Measurements from ENCODE around the gene BST1.

BST1 gene

GRCh38 chr4:15776871-15777648 lies 74.2 kb downstream of the BST1 start:
- no peaks in the 10 kb centered on the region for H3K36me3 ChIP-seq (ENCODE audit: control insufficient read depth, low read depth, low read length)
- no peak overlapping the region for H3K9ac ChIP-seq (ENCODE audit: low read length)
- H3K4me1 ChIP-seq (ENCODE audit: control insufficient read depth, low read depth, low read length), result peaks cover 7% of the 10 kb centered on the region
- no peak overlapping the region for H3K27ac ChIP-seq (ENCODE audit: low read length)
- H3K9me3 ChIP-seq (ENCODE audit: control insufficient read depth, low read depth, low read length), result no peaks in the 10 kb centered on the region
- peaks cover 40% of the 10 kb centered on the region for H3K27me3 ChIP-seq (ENCODE audit: control insufficient read depth, insufficient read depth, low read length)
- no peak overlapping the region for H3K4me3 ChIP-seq (ENCODE audit: low read length)

DNA sequence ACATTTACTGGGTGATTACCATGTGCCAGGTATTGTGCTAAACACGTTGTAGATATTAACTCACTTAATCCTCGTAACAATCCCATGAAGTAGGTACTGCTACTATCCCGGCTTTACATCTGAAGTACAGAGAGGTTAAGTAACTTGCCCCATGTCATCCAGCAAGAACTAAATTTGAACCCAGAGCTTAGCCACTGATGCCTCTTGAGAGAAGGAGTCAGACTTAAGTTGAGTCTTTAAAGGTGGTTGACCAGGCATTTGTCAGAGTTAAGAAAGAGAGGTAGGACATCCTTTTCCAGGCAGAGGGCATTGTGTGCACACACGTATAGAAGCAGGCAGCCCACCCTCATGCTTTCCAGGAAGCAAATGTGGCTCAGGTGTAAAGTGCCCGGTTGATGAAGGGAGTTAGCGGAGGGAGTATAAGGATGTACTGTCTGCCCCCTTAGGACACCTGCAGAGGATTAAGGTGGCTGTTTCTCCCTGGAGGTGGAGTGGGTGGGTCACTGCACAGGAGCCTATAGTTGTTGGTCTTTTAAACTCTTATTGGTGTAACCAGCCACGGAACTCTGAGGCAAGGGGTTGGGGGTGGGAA lies 74.9 kb downstream of the BST1 start:
- H3K9ac ChIP-seq (ENCODE audit: low read length), result no peak overlapping the region
- no peaks in the 10 kb centered on the region for H3K9me3 ChIP-seq (ENCODE audit: control insufficient read depth, low read depth, low read length)
- peaks cover 40% of the 10 kb centered on the region for H3K27me3 ChIP-seq (ENCODE audit: control insufficient read depth, insufficient read depth, low read length)
- H3K4me3 ChIP-seq (ENCODE audit: low read length), result peak overlapping the region; percentile 73
- H3K27ac ChIP-seq (ENCODE audit: low read length), result no peak overlapping the region
- peaks cover 7% of the 10 kb centered on the region for H3K4me1 ChIP-seq (ENCODE audit: control insufficient read depth, low read depth, low read length)
- no peaks in the 10 kb centered on the region for H3K36me3 ChIP-seq (ENCODE audit: control insufficient read depth, low read depth, low read length)

- Histone ChIP-seq H3K27me3 (ENCODE audit: control insufficient read depth, insufficient read depth, low read length) (peaks cover 40% of the 10 kb centered on the region), H3K4me1 (ENCODE audit: control insufficient read depth, low read depth, low read length) (peaks cover 7% of the 10 kb centered on the region), H3K9me3 (ENCODE audit: control insufficient read depth, low read depth, low read length) (no peaks in the 10 kb centered on the region), H3K9ac (ENCODE audit: low read length) (no peak within 1 kb of the TSS), H3K27ac (ENCODE audit: low read length) (no peak within 1 kb of the TSS), H3K4me3 (ENCODE audit: low read length) (peak within 1 kb of the TSS; percentile 73), H3K36me3 (ENCODE audit: control insufficient read depth, low read depth, low read length) (no peaks in the 10 kb centered on the region)
These were observed 75.7 kb downstream of the BST1 start, which contains the start of gene CD38 for GRCh38 chr4:15778289-15779241. CD38 (plus strand) TSS chr4:15778328; CDS start chr4:15778415, 87 bp downstream.

GRCh38 chr4:15779306-15779705 lies 76.4 kb downstream of the BST1 start:
- no peaks in the 10 kb centered on the region for H3K9me3 ChIP-seq (ENCODE audit: control insufficient read depth, low read depth, low read length)
- H3K27ac ChIP-seq (ENCODE audit: low read length), result no peak overlapping the region
- peak overlapping the region; percentile 73 for H3K4me3 ChIP-seq (ENCODE audit: low read length)
- peaks cover 40% of the 10 kb centered on the region for H3K27me3 ChIP-seq (ENCODE audit: control insufficient read depth, insufficient read depth, low read length)
- H3K4me1 ChIP-seq (ENCODE audit: control insufficient read depth, low read depth, low read length), result peaks cover 7% of the 10 kb centered on the region
- H3K36me3 ChIP-seq (ENCODE audit: control insufficient read depth, low read depth, low read length), result no peaks in the 10 kb centered on the region
- no peak overlapping the region for H3K9ac ChIP-seq (ENCODE audit: low read length)

GRCh38 chr4:15779809-15780208 lies 76.9 kb downstream of the BST1 start:
- peaks cover 40% of the 10 kb centered on the region for H3K27me3 ChIP-seq (ENCODE audit: control insufficient read depth, insufficient read depth, low read length)
- H3K27ac ChIP-seq (ENCODE audit: low read length), result no peak overlapping the region
- H3K4me1 ChIP-seq (ENCODE audit: control insufficient read depth, low read depth, low read length), result peaks cover 7% of the 10 kb centered on the region
- no peaks in the 10 kb centered on the region for H3K36me3 ChIP-seq (ENCODE audit: control insufficient read depth, low read depth, low read length)
- peak overlapping the region; percentile 73 for H3K4me3 ChIP-seq (ENCODE audit: low read length)
- no peak overlapping the region for H3K9ac ChIP-seq (ENCODE audit: low read length)
- no peaks in the 10 kb centered on the region for H3K9me3 ChIP-seq (ENCODE audit: control insufficient read depth, low read depth, low read length)

DNA sequence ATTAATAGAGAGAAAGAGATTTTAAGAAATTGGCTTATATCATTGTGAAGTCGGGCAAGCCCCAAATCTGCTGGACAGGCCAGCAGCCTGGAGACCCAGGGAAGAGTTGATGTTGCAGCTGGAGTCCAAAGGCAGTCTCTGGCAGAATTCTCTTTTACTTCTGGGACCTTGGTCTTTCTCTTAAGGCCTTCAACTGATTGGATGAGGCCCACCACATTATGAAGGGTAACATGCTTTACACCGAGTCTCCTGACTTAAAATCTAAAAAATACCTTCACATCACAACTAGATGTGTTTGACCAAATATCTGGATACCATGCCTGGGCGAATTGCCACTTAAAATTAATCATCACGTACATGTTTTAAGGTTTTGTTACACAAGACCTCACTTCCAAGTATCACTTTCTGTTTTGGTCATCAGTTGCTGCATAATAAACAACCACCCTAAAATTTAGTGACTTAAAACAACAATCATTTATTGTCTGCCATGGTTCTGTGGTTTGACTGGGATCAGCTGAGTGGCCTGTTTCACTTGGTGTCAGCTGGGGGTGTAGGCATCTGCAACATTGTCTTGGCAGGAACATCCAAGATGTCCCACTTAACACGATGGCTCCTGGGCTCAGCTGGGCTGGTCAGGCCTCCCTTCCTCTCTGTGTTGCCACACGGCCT lies 78.7 kb downstream of the BST1 start:
- Histone ChIP-seq H3K36me3 (ENCODE audit: control insufficient read depth, low read depth, low read length) (no peaks in the 10 kb centered on the region), H3K4me1 (ENCODE audit: control insufficient read depth, low read depth, low read length) (peaks cover 7% of the 10 kb centered on the region), H3K27ac (ENCODE audit: low read length) (no peak overlapping the region), H3K27me3 (ENCODE audit: control insufficient read depth, insufficient read depth, low read length) (peaks cover 40% of the 10 kb centered on the region), H3K9ac (ENCODE audit: low read length) (no peak overlapping the region), H3K4me3 (ENCODE audit: low read length) (no peak overlapping the region), H3K9me3 (ENCODE audit: control insufficient read depth, low read depth, low read length) (no peaks in the 10 kb centered on the region)
